H9 (cell line): ENCODE data around the gene DOK6. TPM values are rescaled to one million over a fixed set of nuclear protein-coding genes. Genes with fewer than 3 reads are reported as not detected.

Source experiments
- DNase-seq: peaks from one replicate; pipeline ENCODE4 v3.0.0-alpha.2; 2017
- H2AFZ ChIP-seq: one replicate; pipeline ENCODE4 v1.6.1; 2013; ENCODE audit warnings: mild to moderate bottlenecking, low read length, control low read depth, moderate library complexity
- H2AK5ac ChIP-seq: 2 replicates; pipeline ENCODE4 v1.6.1; 2013; ENCODE audit warnings: low read length, control low read depth, mixed read lengths; ENCODE audit not compliant: insufficient read length
- H2BK120ac ChIP-seq: one replicate; pipeline ENCODE4 v1.6.1; 2013; ENCODE audit warnings: low read depth, mild to moderate bottlenecking, low read length, control low read depth, inconsistent platforms; ENCODE audit not compliant: poor library complexity, severe bottlenecking
- H2BK12ac ChIP-seq: 2 replicates; pipeline ENCODE4 v1.6.1; 2013; ENCODE audit warnings: low read length, control low read depth, mixed read lengths, low read depth; ENCODE audit not compliant: insufficient read length
- H2BK15ac ChIP-seq: 2 replicates; pipeline ENCODE4 v1.6.1; 2013; ENCODE audit warnings: low read depth, low read length, control low read depth
- H2BK20ac ChIP-seq: one replicate; pipeline ENCODE4 v1.6.1; 2013; ENCODE audit warnings: low read depth, mild to moderate bottlenecking, low read length, control low read depth, inconsistent platforms; ENCODE audit not compliant: poor library complexity, severe bottlenecking
- H2BK5ac ChIP-seq: 2 replicates; pipeline ENCODE4 v1.6.1; 2013; ENCODE audit warnings: low read length, control low read depth, mixed read lengths; ENCODE audit not compliant: insufficient read length
- H3K14ac ChIP-seq: 2 replicates; pipeline ENCODE4 v1.6.1; 2013; ENCODE audit warnings: low read length, control low read depth; ENCODE audit not compliant: insufficient read depth
- H3K18ac ChIP-seq: 2 replicates; pipeline ENCODE4 v1.6.1; 2013; ENCODE audit warnings: low read depth, mild to moderate bottlenecking, mixed read lengths, low read length, control low read depth; ENCODE audit not compliant: insufficient read length
- H3K23ac ChIP-seq: 2 replicates; pipeline ENCODE4 v1.6.1; 2013; ENCODE audit warnings: low read length, control low read depth, mixed read lengths, low read depth; ENCODE audit not compliant: insufficient read length
- H3K23me2 ChIP-seq: 2 replicates; pipeline ENCODE4 v1.6.1; 2013; ENCODE audit warnings: low read depth, mild to moderate bottlenecking, mixed read lengths, low read length, control low read depth; ENCODE audit not compliant: insufficient read length, poor library complexity, severe bottlenecking
- H3K27ac ChIP-seq: 2 replicates; pipeline ENCODE4 v1.5.1; 2013; ENCODE audit warnings: low read length, control low read depth, mixed read lengths, low read depth; ENCODE audit not compliant: insufficient read length
- H3K27me3 ChIP-seq: 2 replicates; pipeline ENCODE4 v1.6.1; 2013; ENCODE audit warnings: low read length, control low read depth, inconsistent platforms; ENCODE audit not compliant: insufficient read depth
- H3K4ac ChIP-seq: 2 replicates; pipeline ENCODE4 v1.6.1; 2013; ENCODE audit warnings: low read depth, mild to moderate bottlenecking, control low read depth, inconsistent platforms, low read length, moderate library complexity
- H3K4me1 ChIP-seq: 2 replicates; pipeline ENCODE4 v1.6.1; 2013; ENCODE audit warnings: low read length, control low read depth, inconsistent platforms; ENCODE audit not compliant: insufficient read depth
- H3K4me2 ChIP-seq: 2 replicates; pipeline ENCODE4 v1.6.1; 2013; ENCODE audit warnings: low read length, control low read depth, mixed read lengths; ENCODE audit not compliant: insufficient read length, insufficient read depth
- H3K56ac ChIP-seq: 2 replicates; pipeline ENCODE4 v1.6.1; 2013; ENCODE audit warnings: low read depth, mild to moderate bottlenecking, mixed read lengths, low read length, control low read depth; ENCODE audit not compliant: insufficient read length
- H3K79me1 ChIP-seq: 2 replicates; pipeline ENCODE4 v1.6.1; 2013; ENCODE audit warnings: low read depth, mild to moderate bottlenecking, moderate library complexity, low read length, control low read depth, inconsistent platforms; ENCODE audit not compliant: insufficient read depth, poor library complexity, severe bottlenecking
- H3K79me2 ChIP-seq: 2 replicates; pipeline ENCODE4 v1.6.1; 2013; ENCODE audit warnings: low read length, control low read depth, inconsistent platforms; ENCODE audit not compliant: insufficient read depth
- H3K9ac ChIP-seq: 2 replicates; pipeline ENCODE4 v1.6.1; 2013; ENCODE audit warnings: low read length, control low read depth, mixed read lengths; ENCODE audit not compliant: insufficient read length; ENCODE audit errors: extremely low read depth
- H3K9me3 ChIP-seq: one replicate; pipeline ENCODE4 v1.6.1; 2013; ENCODE audit warnings: low read depth, low read length, inconsistent platforms; ENCODE audit not compliant: control insufficient read depth
- H3T11ph ChIP-seq: one replicate; pipeline ENCODE4 v1.6.1; 2013; ENCODE audit warnings: mild to moderate bottlenecking, low read length, control low read depth, inconsistent platforms
- H4K20me1 ChIP-seq: one replicate; pipeline ENCODE4 v1.6.1; 2013; ENCODE audit not compliant: control insufficient read depth, insufficient read length, insufficient read depth
- H4K5ac ChIP-seq: 2 replicates; pipeline ENCODE4 v1.6.1; 2013; ENCODE audit warnings: low read depth, mild to moderate bottlenecking, mixed read lengths, low read length, control low read depth; ENCODE audit not compliant: insufficient read length
- H4K8ac ChIP-seq: replicated peaks from 2 replicates; pipeline ENCODE4 v1.6.1; 2013; ENCODE audit warnings: low read length, control low read depth, mixed read lengths, low read depth; ENCODE audit not compliant: insufficient read length
- H4K91ac ChIP-seq: 2 replicates; pipeline ENCODE4 v1.6.1; 2013; ENCODE audit warnings: low read depth, mild to moderate bottlenecking, moderate library complexity, mixed read lengths, low read length, control low read depth; ENCODE audit not compliant: insufficient read length
- H3K27ac Mint-ChIP-seq, 3 experiments: 2 replicates in 2 of 3; 3 replicates in 1 of 3; pipeline ENCODE4 v1.8.0; 2020 to 2021; ENCODE audit warnings: mixed read lengths in 3 of 3, mild to moderate bottlenecking in 1 of 3, moderate library complexity in 1 of 3
- H3K27me3 Mint-ChIP-seq: 2 replicates; pipeline ENCODE4 v1.8.0; 2021; ENCODE audit warnings: low read depth, mild to moderate bottlenecking, moderate library complexity, mixed read lengths
- H3K36me3 Mint-ChIP-seq, 3 experiments: 2 replicates in 2 of 3; 3 replicates in 1 of 3; pipeline ENCODE4 v1.8.0; 2020 to 2021; ENCODE audit warnings: low read depth in 3 of 3, mixed read lengths in 3 of 3; ENCODE audit not compliant: insufficient read depth in 1 of 3
- H3K4me1 Mint-ChIP-seq, 2 experiments: 2 replicates each; pipeline ENCODE4 v1.8.0; 2020; ENCODE audit warnings: mixed read lengths in 2 of 2
- H3K4me3 Mint-ChIP-seq, 2 experiments: 2 replicates in 1 of 2; 3 replicates in 1 of 2; pipeline ENCODE4 v1.8.0; 2020 to 2021; ENCODE audit warnings: mild to moderate bottlenecking in 2 of 2, mixed read lengths in 2 of 2, moderate library complexity in 1 of 2
- H3K9me3 Mint-ChIP-seq, 2 experiments: 2 replicates in 1 of 2; 3 replicates in 1 of 2; pipeline ENCODE4 v1.8.0; 2020; ENCODE audit warnings: mild to moderate bottlenecking in 2 of 2, mixed read lengths in 2 of 2, moderate library complexity in 1 of 2
- WGBS: extraction: QIAGEN DNeasy Blood & Tissue Kit; methylation state at CpG from one replicate; pipeline ENCODE4 v1.1.7; 2013; ENCODE audit warnings: missing lambda C conversion rate, low lambda C conversion rate, mixed read lengths; ENCODE audit not compliant: insufficient read length; ENCODE audit errors: extremely low coverage; 5-methylcytosine and 5-hydroxymethylcytosine counted together
- total RNA-seq: library from RNA; stranded (reverse); gene quantifications from 2 replicates; pipeline ENCODE4 v1.2.1, GENCODE V29; 2021
- TF ChIP-seq, protein P1 (sequence below): fragments of 200-600 bp; sonication (generic); conservative IDR thresholded peaks from 3 replicates; pipeline ENCODE4 v1.8.0; 2021; ENCODE audit warnings: antibody characterized with exemption, mild to moderate bottlenecking

DOK6 gene
- total RNA-seq, 1 experiment from 2014 or later, result 0.20 TPM

DNA sequence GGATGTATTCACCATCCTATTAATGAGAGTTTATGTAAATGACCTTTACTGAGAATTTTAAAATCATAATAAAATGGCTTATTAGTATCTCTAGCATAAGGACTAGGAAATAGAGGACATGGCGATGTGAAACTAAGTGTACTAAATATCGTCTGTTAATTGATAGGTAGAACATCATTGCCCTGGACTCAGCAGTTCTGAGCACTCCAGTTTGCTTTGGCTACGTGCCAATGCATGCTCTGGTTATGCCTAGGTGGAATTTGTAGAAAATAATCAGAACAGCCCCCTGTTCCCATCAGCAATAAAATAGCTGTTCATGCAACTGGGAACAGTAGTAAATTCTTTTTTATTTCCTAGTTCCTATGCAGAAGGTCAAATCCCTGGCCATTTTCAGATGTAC lies 247.8 kb downstream of the DOK6 start:
- Mint-ChIP-seq H3K4me3 (no peak overlapping the region), H3K36me3 (no peaks in the 10 kb centered on the region), H3K4me1 (peaks cover 3 to 5% of the 10 kb centered on the region in 2 experiments), H3K27me3 (no peaks in the 10 kb centered on the region), H3K9me3 (no peaks in the 10 kb centered on the region), H3K27ac (no peak overlapping the region)
- H4K5ac ChIP-seq, result no peak overlapping the region
- no peaks in the 10 kb centered on the region for H3K23me2 ChIP-seq
- H3K9me3 ChIP-seq, result no peaks in the 10 kb centered on the region
- no peaks in the 10 kb centered on the region for H3K4me1 ChIP-seq
- no peaks in the 10 kb centered on the region for H4K20me1 ChIP-seq
- H2BK12ac ChIP-seq, result no peak overlapping the region
- H3K79me2 ChIP-seq, result no peaks in the 10 kb centered on the region
- no peak overlapping the region for H2AFZ ChIP-seq
- H3K27ac ChIP-seq, result no peak overlapping the region
- H3K56ac ChIP-seq, result no peak overlapping the region
- H3K27me3 ChIP-seq, result no peaks in the 10 kb centered on the region
- no peak overlapping the region for H4K91ac ChIP-seq
- no peak overlapping the region for H2BK20ac ChIP-seq
- no peaks in the 10 kb centered on the region for H3K79me1 ChIP-seq
- no peak overlapping the region for H3K14ac ChIP-seq
- no peak overlapping the region for H2BK120ac ChIP-seq
- TF ChIP-seq, protein P1, sequence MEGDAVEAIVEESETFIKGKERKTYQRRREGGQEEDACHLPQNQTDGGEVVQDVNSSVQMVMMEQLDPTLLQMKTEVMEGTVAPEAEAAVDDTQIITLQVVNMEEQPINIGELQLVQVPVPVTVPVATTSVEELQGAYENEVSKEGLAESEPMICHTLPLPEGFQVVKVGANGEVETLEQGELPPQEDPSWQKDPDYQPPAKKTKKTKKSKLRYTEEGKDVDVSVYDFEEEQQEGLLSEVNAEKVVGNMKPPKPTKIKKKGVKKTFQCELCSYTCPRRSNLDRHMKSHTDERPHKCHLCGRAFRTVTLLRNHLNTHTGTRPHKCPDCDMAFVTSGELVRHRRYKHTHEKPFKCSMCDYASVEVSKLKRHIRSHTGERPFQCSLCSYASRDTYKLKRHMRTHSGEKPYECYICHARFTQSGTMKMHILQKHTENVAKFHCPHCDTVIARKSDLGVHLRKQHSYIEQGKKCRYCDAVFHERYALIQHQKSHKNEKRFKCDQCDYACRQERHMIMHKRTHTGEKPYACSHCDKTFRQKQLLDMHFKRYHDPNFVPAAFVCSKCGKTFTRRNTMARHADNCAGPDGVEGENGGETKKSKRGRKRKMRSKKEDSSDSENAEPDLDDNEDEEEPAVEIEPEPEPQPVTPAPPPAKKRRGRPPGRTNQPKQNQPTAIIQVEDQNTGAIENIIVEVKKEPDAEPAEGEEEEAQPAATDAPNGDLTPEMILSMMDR, result no peak
- no peak overlapping the region for H2BK15ac ChIP-seq
- DNase-seq, result no peak
- H3T11ph ChIP-seq, result no peak overlapping the region
- no peak overlapping the region for H4K8ac ChIP-seq
- H2BK5ac ChIP-seq, result no peak overlapping the region
- WGBS, result no CpG with 5 or more reads among the region's 3 CpGs
- H3K18ac ChIP-seq, result no peak overlapping the region
- no peak overlapping the region for H3K9ac ChIP-seq
- H3K4ac ChIP-seq, result no peak overlapping the region
- no peak overlapping the region for H3K23ac ChIP-seq
- H3K4me2 ChIP-seq, result no peak overlapping the region
- H2AK5ac ChIP-seq, result no peak overlapping the region
